Measurements from ENCODE around the gene MEX3B.
"Not testable (repeated sequence)": the region's sequence is repeated elsewhere in the genome, so short reads cannot be mapped to it uniquely, and the experiment has no call there.

MEX3B gene

GRCh38 chr15:81995081-81995480, 50.7 kb downstream of the MEX3B start:
- not testable (repeated sequence) for DNase-seq

GRCh38 chr15:81992523-81992922, 53.3 kb downstream of the MEX3B start:
- no peak for DNase-seq
